Sigmoid colon (tissue), 4 donors: Measurements from ENCODE around the gene HAUS5.

Source experiments
- EP300 ChIP-seq, 4 donors: sonication (generic); formaldehyde crosslinking; IDR thresholded peaks; one replicate each; pipeline ENCODE4 v1.6.1; 2017; ENCODE audit warnings: antibody characterized with exemption in 4 of 4
- POLR2A ChIP-seq, 2 donors: fragments of 450-650 bp; IDR thresholded peaks; one replicate each; pipeline ENCODE4 v1.6.1; 2016; ENCODE audit warnings: antibody characterized with exemption in 2 of 2, mild to moderate bottlenecking in 2 of 2, moderate library complexity in 2 of 2
- TF ChIP-seq, protein P1 (sequence below), 4 experiments: fragments of 450-650 bp in 3 of 4; fragments of 200-600 bp in 1 of 4; IDR thresholded peaks; one replicate each; pipeline ENCODE4 v1.5.1; 2016 to 2019; ENCODE audit warnings: antibody characterized with exemption in 4 of 4, mild to moderate bottlenecking in 3 of 4, moderate library complexity in 2 of 4

DNA sequence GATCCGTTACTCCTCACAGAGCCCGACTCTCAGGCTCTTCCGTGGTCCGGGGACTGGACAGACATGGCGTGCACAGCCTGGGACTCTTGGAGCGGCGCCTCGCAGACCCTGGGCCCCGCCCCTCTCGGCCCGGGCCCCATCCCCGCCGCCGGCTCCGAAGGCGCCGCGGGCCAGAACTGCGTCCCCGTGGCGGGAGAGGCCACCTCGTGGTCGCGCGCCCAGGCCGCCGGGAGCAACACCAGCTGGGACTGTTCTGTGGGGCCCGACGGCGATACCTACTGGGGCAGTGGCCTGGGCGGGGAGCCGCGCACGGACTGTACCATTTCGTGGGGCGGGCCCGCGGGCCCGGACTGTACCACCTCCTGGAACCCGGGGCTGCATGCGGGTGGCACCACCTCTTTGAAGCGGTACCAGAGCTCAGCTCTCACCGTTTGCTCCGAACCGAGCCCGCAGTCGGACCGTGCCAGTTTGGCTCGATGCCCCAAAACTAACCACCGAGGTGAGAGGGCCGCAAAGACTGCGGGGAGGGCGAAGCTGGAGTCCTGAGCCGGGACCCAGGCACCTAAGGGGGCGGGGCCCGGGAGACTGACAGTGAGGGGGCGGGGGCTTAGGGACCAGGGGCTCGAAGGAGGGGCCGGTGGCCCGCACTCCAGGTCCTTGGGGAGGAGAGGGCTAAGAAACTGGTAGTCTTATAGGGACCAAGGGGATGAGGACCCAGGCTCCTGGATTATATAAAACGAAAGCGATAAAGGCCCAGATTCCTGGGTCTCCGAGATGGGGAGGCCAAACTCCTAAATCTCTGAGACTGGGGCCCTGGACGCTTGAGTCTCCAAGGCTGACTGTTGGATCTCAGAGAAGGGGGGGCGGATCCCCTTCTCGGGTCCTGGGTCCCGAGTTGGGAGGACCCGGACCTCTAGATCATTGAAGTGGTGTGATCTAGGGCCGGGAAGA lies 31.0 kb downstream of the HAUS5 start:
- TF ChIP-seq, protein P1, sequence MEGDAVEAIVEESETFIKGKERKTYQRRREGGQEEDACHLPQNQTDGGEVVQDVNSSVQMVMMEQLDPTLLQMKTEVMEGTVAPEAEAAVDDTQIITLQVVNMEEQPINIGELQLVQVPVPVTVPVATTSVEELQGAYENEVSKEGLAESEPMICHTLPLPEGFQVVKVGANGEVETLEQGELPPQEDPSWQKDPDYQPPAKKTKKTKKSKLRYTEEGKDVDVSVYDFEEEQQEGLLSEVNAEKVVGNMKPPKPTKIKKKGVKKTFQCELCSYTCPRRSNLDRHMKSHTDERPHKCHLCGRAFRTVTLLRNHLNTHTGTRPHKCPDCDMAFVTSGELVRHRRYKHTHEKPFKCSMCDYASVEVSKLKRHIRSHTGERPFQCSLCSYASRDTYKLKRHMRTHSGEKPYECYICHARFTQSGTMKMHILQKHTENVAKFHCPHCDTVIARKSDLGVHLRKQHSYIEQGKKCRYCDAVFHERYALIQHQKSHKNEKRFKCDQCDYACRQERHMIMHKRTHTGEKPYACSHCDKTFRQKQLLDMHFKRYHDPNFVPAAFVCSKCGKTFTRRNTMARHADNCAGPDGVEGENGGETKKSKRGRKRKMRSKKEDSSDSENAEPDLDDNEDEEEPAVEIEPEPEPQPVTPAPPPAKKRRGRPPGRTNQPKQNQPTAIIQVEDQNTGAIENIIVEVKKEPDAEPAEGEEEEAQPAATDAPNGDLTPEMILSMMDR (IDR thresholded peaks at IDR 0.05), result no peak
- TF ChIP-seq POLR2A (IDR thresholded peaks at IDR 0.05), result no peak
- TF ChIP-seq EP300 (IDR thresholded peaks at IDR 0.05), result no peak
